ENCODE results near the gene ALG12. TPM values are rescaled to one million over a fixed set of nuclear protein-coding genes. Genes with fewer than 3 reads are reported as not detected.

Gene ALG12
- total and polyA plus RNA-seq, 2 donors = 18.5 to 20.4 TPM

DNA sequence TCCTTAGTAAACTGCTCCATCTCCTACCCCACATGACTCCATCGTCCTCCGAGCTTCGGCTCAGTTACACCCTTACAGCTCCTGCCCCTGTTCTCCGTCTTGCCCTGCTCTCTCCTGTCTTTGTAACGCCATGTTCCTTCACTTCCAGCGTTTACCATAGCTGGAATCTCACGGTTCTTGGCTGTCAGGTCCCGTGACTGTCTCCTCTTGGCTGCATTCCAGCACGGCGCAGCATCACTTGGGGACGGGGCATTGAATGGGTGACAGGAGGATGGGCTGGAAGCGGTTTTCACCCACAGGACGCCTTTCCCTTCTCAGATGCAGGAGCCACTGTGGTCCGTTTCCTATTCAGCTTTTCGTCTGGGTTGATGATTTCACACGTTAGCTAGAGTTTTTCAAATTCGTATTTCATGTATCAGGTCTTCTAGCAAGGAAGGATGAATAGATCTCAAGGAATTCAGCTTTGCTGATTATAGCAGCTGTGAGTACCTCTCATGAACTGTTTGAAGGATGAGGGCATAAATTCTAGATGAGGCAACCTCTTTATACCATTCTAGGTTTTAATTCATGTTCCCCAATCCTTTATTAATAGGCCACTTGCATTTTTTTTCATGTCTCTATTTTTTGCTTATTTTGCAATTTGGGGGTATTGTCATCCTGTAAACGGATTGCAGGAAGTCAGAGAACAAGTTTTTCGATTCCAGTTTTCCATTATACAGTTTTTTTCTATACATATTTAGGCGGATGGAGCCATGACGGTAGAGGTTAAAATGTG is 35.5 kb downstream of the ALG12 start:
- H3K4me3 ChIP-seq (ENCODE audit: low read depth, low read length) = no peak overlapping the region

DNA sequence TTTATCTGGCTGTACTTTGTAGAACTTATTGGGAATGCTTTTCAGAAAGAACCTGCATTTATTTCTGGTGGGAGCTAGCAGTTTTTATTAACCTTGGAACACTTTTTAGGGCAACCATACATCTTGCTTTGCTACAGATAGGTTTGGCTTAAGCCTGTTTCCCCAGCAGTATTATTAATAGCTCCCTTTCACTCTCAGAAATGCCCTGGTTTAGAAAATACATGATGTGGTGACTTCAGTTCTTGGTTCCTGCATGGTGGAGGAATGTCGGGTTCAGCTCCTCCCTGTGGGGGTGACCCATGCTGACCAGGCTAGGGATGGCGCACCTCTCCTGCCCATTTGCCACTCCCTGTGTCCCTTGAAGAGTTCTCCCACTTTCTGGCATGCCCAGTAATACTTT is 36.4 kb downstream of the ALG12 start:
- 98% methylated on average over 2 of the region's 2 CpGs for WGBS

More for the DNA sequence above, 35.5 kb downstream of the ALG12 start:
- WGBS = 88% methylated on average over 21 of the region's 21 CpGs
- Histone ChIP-seq H3K36me3 (ENCODE audit: insufficient read depth) (no peaks in the 10 kb centered on the region), H3K27ac (ENCODE audit: low read depth) (no peak overlapping the region), H3K4me1 (ENCODE audit: insufficient read depth) (no peaks in the 10 kb centered on the region)
- no peak for DNase-seq (ENCODE audit: extremely low spot score)

DNA sequence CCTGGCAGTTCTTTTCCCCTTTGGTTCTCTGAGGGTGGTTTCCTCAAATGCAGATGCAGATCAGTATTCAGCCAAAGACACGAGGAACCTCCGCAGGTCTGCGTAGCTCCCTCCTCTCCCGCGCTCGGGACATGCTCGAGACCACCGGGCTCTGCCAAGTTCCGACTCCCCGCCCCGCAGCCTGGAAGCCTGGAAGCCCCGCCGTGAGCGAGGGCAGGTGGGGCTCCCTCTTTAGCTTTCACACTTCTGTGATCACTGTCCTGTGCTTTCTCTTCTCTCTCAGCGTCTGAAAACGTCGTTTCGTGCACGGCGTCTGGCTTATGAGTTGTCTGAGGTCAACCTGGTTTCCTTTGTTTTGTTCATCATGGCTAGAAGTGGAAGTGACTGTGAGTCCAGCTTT is 38.0 kb downstream of the ALG12 start:
- WGBS = 76% methylated on average over 20 of the region's 20 CpGs
- H3K4me3 ChIP-seq (ENCODE audit: low read depth, low read length) = no peak overlapping the region
- H3K36me3 ChIP-seq (ENCODE audit: insufficient read depth) = no peaks in the 10 kb centered on the region
- H3K4me1 ChIP-seq (ENCODE audit: insufficient read depth) = no peaks in the 10 kb centered on the region
- DNase-seq (ENCODE audit: extremely low spot score) = no peak
- H3K27ac ChIP-seq (ENCODE audit: low read depth) = no peak overlapping the region

More for the DNA sequence above, 36.4 kb downstream of the ALG12 start:
- H3K4me3 ChIP-seq (ENCODE audit: low read depth, low read length) = no peak overlapping the region
- no peaks in the 10 kb centered on the region for H3K4me1 ChIP-seq (ENCODE audit: insufficient read depth)
- no peak overlapping the region for H3K27ac ChIP-seq (ENCODE audit: low read depth)
- H3K36me3 ChIP-seq (ENCODE audit: insufficient read depth) = no peaks in the 10 kb centered on the region
- DNase-seq (ENCODE audit: extremely low spot score) = no peak

DNA sequence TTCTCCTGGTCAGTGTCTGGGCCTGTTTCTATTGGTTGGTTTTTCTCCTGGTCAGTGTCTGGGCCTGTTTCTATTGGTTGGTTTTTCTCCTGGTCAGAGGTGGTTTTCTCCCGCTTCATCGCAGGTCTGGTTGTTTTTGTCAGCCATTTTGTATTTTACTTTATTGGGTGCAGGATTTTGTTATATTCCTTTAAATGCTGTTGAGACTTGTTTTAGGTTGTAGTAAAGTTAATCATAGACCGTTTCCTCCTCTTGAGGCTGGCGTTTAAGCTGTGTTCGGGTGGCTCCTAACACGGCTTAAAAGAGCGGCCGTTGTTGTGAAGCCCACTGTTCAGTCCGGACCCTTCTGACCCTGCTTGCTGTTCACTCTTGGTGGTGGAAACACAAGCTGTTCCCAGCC is 38.4 kb downstream of the ALG12 start:
- Histone ChIP-seq H3K36me3 (ENCODE audit: insufficient read depth) (no peaks in the 10 kb centered on the region), H3K4me1 (ENCODE audit: insufficient read depth) (no peaks in the 10 kb centered on the region), H3K4me3 (ENCODE audit: low read depth, low read length) (no peak overlapping the region), H3K27ac (ENCODE audit: low read depth) (no peak overlapping the region)
- 95% methylated on average over 9 of the region's 9 CpGs for WGBS
- DNase-seq (ENCODE audit: extremely low spot score) = no peak

DNA sequence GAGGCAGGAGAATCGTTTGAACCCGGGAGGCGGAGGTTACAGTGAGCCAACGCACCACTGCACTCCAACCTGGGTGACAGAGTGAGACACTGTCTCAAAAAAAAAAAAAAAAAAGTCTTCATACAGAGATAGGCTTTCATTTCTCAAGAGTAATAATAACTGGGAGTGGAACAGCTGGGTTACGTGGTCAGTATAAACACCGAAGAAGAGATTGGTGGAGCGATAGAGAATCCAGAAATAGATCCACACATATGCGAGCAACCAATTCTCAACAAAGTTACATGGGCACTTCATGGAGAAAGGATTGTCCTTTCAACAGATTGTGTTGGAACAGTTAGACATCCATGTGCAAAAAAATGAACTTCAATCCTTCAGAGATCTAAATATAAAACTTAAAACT is 40.0 kb downstream of the ALG12 start:
- 98% methylated on average over 8 of the region's 8 CpGs for WGBS
- H3K4me3 ChIP-seq (ENCODE audit: low read depth, low read length) = no peak overlapping the region

DNA sequence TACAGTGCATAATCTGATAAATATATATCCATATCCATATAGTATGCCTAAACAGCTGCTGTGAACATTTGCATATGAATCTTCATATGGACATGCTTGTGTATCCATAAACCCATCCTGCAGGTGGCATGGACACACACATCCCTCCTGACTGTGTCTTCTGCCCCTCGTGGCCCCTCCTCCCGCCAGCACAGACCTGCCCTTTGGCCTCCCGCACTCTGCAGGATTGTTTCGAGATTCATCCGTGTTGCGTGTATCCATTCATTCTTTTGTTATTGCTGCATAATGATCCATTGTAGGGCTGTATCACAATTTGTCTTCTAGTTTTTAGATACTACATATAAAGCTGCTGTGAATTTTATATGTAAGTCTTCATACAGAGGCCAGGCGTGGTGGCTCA is 40.6 kb downstream of the ALG12 start:
- Histone ChIP-seq H3K4me1 (ENCODE audit: insufficient read depth) (no peaks in the 10 kb centered on the region), H3K36me3 (ENCODE audit: insufficient read depth) (no peaks in the 10 kb centered on the region), H3K27ac (ENCODE audit: low read depth) (no peak overlapping the region), H3K4me3 (ENCODE audit: low read depth, low read length) (no peak overlapping the region)
- DNase-seq (ENCODE audit: extremely low spot score) = no peak
- WGBS = 98% methylated on average over 7 of the region's 7 CpGs

More for the DNA sequence above, 40.0 kb downstream of the ALG12 start:
- H3K4me1 ChIP-seq (ENCODE audit: insufficient read depth) = no peaks in the 10 kb centered on the region
- no peak overlapping the region for H3K27ac ChIP-seq (ENCODE audit: low read depth)
- DNase-seq (ENCODE audit: extremely low spot score) = no peak
- H3K36me3 ChIP-seq (ENCODE audit: insufficient read depth) = no peaks in the 10 kb centered on the region

DNA sequence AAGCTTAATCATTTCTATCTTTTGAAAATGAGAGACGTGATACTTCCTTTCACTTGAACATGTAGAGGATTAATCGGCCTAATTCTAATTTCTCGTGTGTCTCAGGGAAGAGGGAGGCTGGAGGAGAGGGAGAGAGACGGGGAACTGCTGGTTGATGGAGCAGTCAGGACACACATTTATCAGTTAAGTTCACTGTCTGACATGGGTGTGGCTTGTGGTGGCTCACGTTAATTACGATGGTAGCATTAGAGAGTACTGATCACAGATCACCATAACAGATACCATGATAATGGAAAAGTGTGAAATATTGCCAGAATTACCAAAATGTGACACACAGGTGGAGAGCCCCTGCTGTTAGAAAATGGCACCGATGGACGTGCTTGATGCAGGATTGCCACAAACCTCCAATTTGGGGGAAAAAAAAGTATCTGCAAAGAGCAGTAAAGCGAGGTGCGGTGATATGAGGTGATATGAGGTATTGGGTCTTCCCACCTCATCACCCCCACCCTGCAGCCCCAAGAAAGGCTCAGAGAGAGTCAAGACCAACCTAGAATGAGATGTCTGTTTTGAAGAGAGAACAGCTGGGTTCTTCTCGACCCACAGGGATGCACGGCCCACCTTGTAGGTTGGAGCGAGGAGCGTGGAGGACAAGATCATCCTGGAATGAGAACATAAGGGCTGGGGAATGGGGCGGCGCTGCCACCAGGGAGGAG is 44.9 kb downstream of the ALG12 start:
- no peak overlapping the region for H3K4me3 ChIP-seq (ENCODE audit: low read depth, low read length)
- no peaks in the 10 kb centered on the region for H3K4me1 ChIP-seq (ENCODE audit: insufficient read depth)
- WGBS = 88% methylated on average over 16 of the region's 16 CpGs
- DNase-seq (ENCODE audit: extremely low spot score) = no peak
- H3K27ac ChIP-seq (ENCODE audit: low read depth) = no peak overlapping the region
- no peaks in the 10 kb centered on the region for H3K36me3 ChIP-seq (ENCODE audit: insufficient read depth)

DNA sequence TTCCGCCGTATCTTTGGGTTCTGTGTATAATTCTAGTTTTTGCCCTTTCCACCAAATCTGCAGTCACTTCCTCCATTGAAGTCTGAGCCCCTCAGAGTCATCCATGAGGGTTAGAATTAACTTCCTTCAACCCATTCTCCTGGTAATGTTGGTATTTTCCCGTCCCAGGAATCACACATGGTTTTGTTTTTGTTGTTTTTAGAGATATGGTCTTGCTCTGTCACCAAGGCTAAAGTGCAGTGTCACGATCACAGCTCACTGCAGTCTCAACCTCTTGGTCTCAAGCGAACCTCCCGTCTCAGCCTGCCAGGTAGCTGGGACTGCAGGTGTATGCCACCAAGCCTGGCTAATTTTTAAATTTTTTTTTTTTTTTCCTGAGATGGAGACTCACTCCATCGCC is 45.9 kb downstream of the ALG12 start:
- no peaks in the 10 kb centered on the region for H3K36me3 ChIP-seq (ENCODE audit: insufficient read depth)
- no peak for DNase-seq (ENCODE audit: extremely low spot score)
- WGBS = 98% methylated on average over 7 of the region's 7 CpGs
- no peak overlapping the region for H3K4me3 ChIP-seq (ENCODE audit: low read depth, low read length)
- no peaks in the 10 kb centered on the region for H3K4me1 ChIP-seq (ENCODE audit: insufficient read depth)
- no peak overlapping the region for H3K27ac ChIP-seq (ENCODE audit: low read depth)

DNA sequence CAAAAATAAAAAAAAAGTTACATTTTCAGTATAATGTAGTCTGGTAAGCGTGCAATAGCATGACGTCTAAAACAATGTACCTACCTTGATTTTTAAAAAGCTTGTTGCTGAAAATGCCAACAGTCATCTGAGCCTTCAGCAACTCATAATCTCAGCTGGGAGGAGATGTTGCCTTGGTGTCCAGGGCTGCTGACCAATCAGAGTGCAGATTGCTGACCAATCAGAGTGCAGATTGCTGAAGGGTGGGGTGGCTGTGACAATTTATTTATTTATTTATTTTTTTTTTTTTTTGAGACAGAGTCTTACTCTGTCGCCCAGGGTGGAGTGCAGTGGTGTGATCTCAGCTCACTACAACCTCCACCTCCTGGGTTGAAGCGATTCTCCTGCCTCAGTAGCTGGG is 46.8 kb downstream of the ALG12 start:
- Histone ChIP-seq H3K27ac (ENCODE audit: low read depth) (no peak overlapping the region), H3K4me3 (ENCODE audit: low read depth, low read length) (no peak overlapping the region), H3K4me1 (ENCODE audit: insufficient read depth) (no peaks in the 10 kb centered on the region), H3K36me3 (ENCODE audit: insufficient read depth) (no peaks in the 10 kb centered on the region)
- DNase-seq (ENCODE audit: extremely low spot score) = no peak
- 95% methylated on average over 4 of the region's 4 CpGs for WGBS

DNA sequence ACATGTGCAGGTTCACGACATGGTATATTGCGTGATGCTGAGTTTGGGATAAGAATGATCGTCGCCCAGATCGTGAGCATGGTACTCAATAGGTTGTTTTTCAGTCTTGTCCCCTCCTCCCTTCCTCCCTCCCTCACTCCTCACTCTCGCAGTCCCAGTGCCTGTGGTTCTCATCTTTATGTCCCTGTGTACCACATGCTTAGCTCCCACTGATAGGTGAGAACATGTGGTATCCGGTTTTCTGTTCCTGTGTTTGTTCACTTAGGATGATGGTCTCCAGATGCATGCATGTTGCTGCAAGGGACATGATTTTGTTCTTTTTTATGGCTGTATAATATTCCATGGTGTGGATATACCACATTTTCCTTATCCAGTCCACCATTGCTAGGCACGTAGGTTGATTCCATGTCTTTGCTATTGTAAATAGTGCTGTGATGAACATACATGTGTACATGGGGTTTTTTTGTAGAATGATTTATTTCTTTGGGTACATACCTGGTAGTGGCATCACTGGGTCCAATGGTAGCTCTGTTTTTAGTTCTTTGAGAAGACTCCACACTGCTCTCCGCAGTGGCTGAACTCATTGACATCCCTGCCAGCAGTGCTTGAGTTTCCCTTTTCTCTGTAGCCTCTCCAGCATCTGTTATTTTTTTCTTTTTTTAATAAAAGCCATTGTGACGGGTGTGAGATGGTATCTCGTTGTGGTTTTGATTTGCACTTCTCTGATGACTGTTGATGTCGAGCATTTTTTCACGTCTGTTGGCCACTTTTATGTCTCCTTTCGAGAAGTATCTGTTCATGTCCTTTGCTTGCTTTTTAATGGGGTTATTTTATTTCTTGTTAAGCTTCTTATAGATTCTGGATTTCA is 48.2 kb downstream of the ALG12 start:
- H3K4me3 ChIP-seq (ENCODE audit: low read depth, low read length) = no peak overlapping the region
- DNase-seq (ENCODE audit: extremely low spot score) = no peak

DNA sequence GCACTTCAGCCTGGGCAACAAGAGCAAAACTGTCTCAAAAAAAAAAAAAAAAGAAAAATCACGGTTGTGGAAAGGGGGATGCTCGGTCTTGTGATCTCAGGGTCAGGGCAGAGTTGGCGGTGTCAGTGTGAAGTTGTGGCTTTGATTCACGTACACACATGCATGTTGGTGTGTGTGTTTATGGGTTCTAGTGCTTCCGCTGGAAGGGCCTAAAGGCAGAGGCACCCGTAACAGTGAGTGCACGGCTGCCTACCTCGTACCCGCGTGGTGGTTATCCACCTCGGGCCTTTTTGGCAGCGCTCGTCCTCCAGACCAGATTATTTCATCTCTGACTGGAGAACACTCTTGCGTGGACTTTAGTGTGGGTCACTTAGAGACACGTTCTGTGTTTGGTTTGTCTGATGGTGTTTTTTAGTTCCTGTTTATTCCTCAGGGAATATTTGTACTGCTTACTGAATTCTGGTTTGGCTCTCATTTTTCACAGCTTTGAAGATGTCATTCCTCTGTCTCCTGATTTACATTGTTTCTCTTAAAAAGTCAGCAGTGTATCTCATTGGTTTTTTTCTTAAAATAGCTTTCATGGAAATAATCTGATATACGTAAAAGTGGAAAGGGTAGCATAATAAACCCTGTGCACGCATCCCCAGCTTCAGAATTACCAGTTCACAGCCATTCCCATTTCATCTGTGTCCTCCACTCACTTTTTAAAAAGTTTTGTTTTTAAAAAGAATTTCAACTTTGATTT is 49.0 kb downstream of the ALG12 start:
- no peaks in the 10 kb centered on the region for H3K36me3 ChIP-seq (ENCODE audit: insufficient read depth)
- H3K4me3 ChIP-seq (ENCODE audit: low read depth, low read length) = no peak overlapping the region
- H3K27ac ChIP-seq (ENCODE audit: low read depth) = no peak overlapping the region
- H3K4me1 ChIP-seq (ENCODE audit: insufficient read depth) = no peaks in the 10 kb centered on the region
- 92% methylated on average over 17 of the region's 17 CpGs for WGBS
- DNase-seq (ENCODE audit: extremely low spot score) = no peak

More for the DNA sequence above, 48.2 kb downstream of the ALG12 start:
- no peak overlapping the region for H3K27ac ChIP-seq (ENCODE audit: low read depth)
- WGBS = 87% methylated on average over 14 of the region's 14 CpGs
- H3K36me3 ChIP-seq (ENCODE audit: insufficient read depth) = no peaks in the 10 kb centered on the region
- no peaks in the 10 kb centered on the region for H3K4me1 ChIP-seq (ENCODE audit: insufficient read depth)

DNA sequence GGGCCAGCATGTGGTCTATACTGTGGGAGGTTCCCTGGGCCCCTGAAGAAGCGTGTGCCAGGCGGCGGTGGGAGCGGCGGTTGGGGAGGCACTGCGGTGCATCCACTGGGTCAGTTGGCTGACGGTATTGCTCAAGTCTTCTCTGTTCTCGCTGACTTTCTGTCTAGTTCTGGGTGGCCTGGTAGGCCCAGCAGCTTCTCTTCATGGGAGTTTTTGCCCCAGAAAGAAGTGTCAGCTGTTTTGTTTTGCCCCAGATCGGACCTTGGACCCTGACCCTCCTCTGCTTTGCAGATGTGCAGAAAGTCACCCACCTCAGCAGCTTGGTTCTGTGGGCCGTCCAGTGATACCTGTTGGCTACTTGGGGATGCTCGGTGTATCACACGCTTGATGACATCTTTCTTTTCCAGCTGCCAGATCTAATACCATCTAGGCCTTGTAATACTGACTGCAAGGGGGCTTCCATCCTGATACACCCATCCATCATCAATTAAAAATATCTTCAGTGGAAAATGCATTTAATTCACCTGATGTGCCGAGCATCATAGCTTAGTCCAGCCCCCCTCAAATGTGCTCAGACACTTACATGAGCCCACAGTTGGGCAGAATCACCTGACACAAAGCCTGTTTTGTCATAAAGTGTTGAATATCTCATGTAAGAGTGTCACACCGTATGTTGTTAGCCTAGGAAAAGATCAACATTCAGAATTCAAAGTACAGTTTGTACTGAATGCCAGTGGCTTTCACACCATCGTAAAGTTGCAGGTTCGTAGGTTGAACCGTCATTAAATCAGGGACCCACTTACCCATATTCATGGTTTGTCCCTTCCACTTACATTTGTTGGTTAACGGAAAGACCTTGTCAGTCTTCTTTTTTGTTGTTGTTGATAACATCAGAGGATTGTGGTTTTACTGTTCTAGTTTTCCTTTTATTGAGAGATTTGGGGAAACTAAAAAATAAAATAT is 50.7 kb downstream of the ALG12 start:
- Histone ChIP-seq H3K27ac (ENCODE audit: low read depth) (no peak overlapping the region), H3K4me1 (ENCODE audit: insufficient read depth) (no peaks in the 10 kb centered on the region), H3K36me3 (ENCODE audit: insufficient read depth) (no peaks in the 10 kb centered on the region), H3K4me3 (ENCODE audit: low read depth, low read length) (no peak overlapping the region)
- WGBS = 97% methylated on average over 18 of the region's 18 CpGs
- no peak for DNase-seq (ENCODE audit: extremely low spot score)
